ENCODE results near the gene GPR89A. TPM values are rescaled to one million over a fixed set of nuclear protein-coding genes. Genes with fewer than 3 reads are reported as not detected.
"Not testable (repeated sequence)": the region's sequence is repeated elsewhere in the genome, so short reads cannot be mapped to it uniquely, and the experiment has no call there.

GPR89A gene
- total and polyA plus RNA-seq, 10 of the 15 experiments (the other 5 are each of a cell fraction or from before 2014, with no cell fraction given) = 15.0 to 34.8 (median 26.9) TPM

- H2AFZ ChIP-seq (ENCODE audit: control insufficient read depth, low read depth, low read length); SMC1A ChIA-PET (ENCODE audit: uncharacterized antibody, unreplicated experiment); CTCF ChIA-PET; ATAC-seq; H3K4me2 ChIP-seq (ENCODE audit: control insufficient read depth, insufficient read depth); H4K20me1 ChIP-seq (ENCODE audit: control insufficient read depth, insufficient read depth); H3K4me1 ChIP-seq (ENCODE audit: control insufficient read depth, insufficient read depth, low read length); DNase-seq (ENCODE audit: low read depth, low spot score); H3K27me3 ChIP-seq (replicated peaks in 1 of 2; ENCODE audit: control insufficient read depth in 2 of 2, insufficient read depth in 2 of 2, low read length in 1 of 2); RAD21 ChIA-PET (ENCODE audit: unreplicated experiment); H3K4me3 ChIP-seq; H3K27ac ChIP-seq (ENCODE audit: control insufficient read depth, insufficient read depth); H3K36me3 ChIP-seq (ENCODE audit: control insufficient read depth in 2 of 2, insufficient read depth in 2 of 2, low read length in 1 of 2); intact Hi-C loops (cut with micrococcal nuclease; ENCODE audit: unreplicated experiment); H3K9ac ChIP-seq (ENCODE audit: control insufficient read depth, insufficient read depth, low read length); H3K79me2 ChIP-seq (ENCODE audit: control insufficient read depth, insufficient read depth, low read length); BruUV-seq (replicated peaks); POLR2A ChIA-PET; H3K9me3 ChIP-seq (replicated peaks; ENCODE audit: control insufficient read depth, insufficient read depth, low read length); FAIRE-seq; in situ Hi-C loops (cut with MboI): not testable (repeated sequence)
- WGBS (ENCODE audit: insufficient coverage, insufficient replicate concordance, low lambda C conversion rate, missing lambda C conversion rate) = no CpG with 5 or more reads among the region's 1 CpG
Observed at GRCh38 chr1:145673217-145673616, 65.4 kb downstream of the GPR89A start.

GRCh38 chr1:145684858-145685257 is 77.1 kb downstream of the GPR89A start:
- H3K79me2 ChIP-seq (ENCODE audit: control insufficient read depth, insufficient read depth, low read length); H3K27me3 ChIP-seq (replicated peaks in 1 of 2; ENCODE audit: control insufficient read depth in 2 of 2, insufficient read depth in 2 of 2, low read length in 1 of 2); H3K4me2 ChIP-seq (ENCODE audit: control insufficient read depth, insufficient read depth); H3K4me1 ChIP-seq (ENCODE audit: control insufficient read depth, insufficient read depth, low read length); DNase-seq (ENCODE audit: low read depth, low spot score); ATAC-seq; BruUV-seq (replicated peaks); H4K20me1 ChIP-seq (ENCODE audit: control insufficient read depth, insufficient read depth); H3K27ac ChIP-seq (ENCODE audit: control insufficient read depth, insufficient read depth); H2AFZ ChIP-seq (ENCODE audit: control insufficient read depth, low read depth, low read length); H3K9me3 ChIP-seq (replicated peaks; ENCODE audit: control insufficient read depth, insufficient read depth, low read length); SMC1A ChIA-PET (ENCODE audit: uncharacterized antibody, unreplicated experiment); FAIRE-seq; H3K9ac ChIP-seq (ENCODE audit: control insufficient read depth, insufficient read depth, low read length); H3K36me3 ChIP-seq (ENCODE audit: control insufficient read depth in 2 of 2, insufficient read depth in 2 of 2, low read length in 1 of 2); H3K4me3 ChIP-seq; CTCF ChIA-PET; intact Hi-C loops (cut with micrococcal nuclease; ENCODE audit: unreplicated experiment); POLR2A ChIA-PET; RAD21 ChIA-PET (ENCODE audit: unreplicated experiment); in situ Hi-C loops (cut with MboI): not testable (repeated sequence)
- 57% methylated on average over 2 of the region's 3 CpGs for WGBS (ENCODE audit: insufficient coverage, insufficient replicate concordance, low lambda C conversion rate, missing lambda C conversion rate)

GRCh38 chr1:145686078-145686477 is 78.3 kb downstream of the GPR89A start:
- H3K27me3 ChIP-seq (replicated peaks in 1 of 2; ENCODE audit: control insufficient read depth in 2 of 2, insufficient read depth in 2 of 2, low read length in 1 of 2); in situ Hi-C loops (cut with MboI); H3K4me2 ChIP-seq (ENCODE audit: control insufficient read depth, insufficient read depth); H3K9me3 ChIP-seq (replicated peaks; ENCODE audit: control insufficient read depth, insufficient read depth, low read length); H3K27ac ChIP-seq (ENCODE audit: control insufficient read depth, insufficient read depth); FAIRE-seq; H3K4me3 ChIP-seq; H3K36me3 ChIP-seq (ENCODE audit: control insufficient read depth in 2 of 2, insufficient read depth in 2 of 2, low read length in 1 of 2); intact Hi-C loops (cut with micrococcal nuclease; ENCODE audit: unreplicated experiment); H3K79me2 ChIP-seq (ENCODE audit: control insufficient read depth, insufficient read depth, low read length); H2AFZ ChIP-seq (ENCODE audit: control insufficient read depth, low read depth, low read length); DNase-seq (ENCODE audit: low read depth, low spot score); CTCF ChIA-PET; ATAC-seq; BruUV-seq (replicated peaks); RAD21 ChIA-PET (ENCODE audit: unreplicated experiment); H3K9ac ChIP-seq (ENCODE audit: control insufficient read depth, insufficient read depth, low read length); H4K20me1 ChIP-seq (ENCODE audit: control insufficient read depth, insufficient read depth); POLR2A ChIA-PET; SMC1A ChIA-PET (ENCODE audit: uncharacterized antibody, unreplicated experiment): not testable (repeated sequence)
- peaks cover 13% of the 10 kb centered on the region for H3K4me1 ChIP-seq (ENCODE audit: control insufficient read depth, insufficient read depth, low read length)
- no CpG with 5 or more reads among the region's 1 CpG for WGBS (ENCODE audit: insufficient coverage, insufficient replicate concordance, low lambda C conversion rate, missing lambda C conversion rate)

Data from GM12878 (cell line).